ENCODE measurements around the gene TMEM135.

Gene TMEM135

DNA sequence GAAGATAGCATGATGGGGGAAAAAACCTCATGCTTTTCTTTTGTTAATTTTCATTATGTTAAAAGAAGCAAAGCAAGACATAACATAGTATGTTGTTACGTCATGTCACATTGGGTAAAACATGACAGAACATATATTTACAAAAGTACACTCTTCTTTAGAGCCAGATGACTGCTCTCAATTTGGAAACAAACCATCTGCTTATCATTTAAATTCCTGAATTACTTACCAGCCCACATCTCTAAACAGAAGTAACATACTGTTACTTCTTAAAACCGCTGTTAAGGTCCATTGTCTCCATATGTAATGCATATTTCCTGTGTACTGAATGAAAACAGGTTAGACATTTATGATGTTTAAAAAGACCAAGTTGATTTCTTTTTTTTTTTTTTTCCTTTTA lies 100.0 kb downstream of the TMEM135 start:
- H3K4me3 ChIP-seq (ENCODE audit: control insufficient read depth, low read depth, low read length) = no peak overlapping the region
- TF ChIP-seq, protein P1, sequence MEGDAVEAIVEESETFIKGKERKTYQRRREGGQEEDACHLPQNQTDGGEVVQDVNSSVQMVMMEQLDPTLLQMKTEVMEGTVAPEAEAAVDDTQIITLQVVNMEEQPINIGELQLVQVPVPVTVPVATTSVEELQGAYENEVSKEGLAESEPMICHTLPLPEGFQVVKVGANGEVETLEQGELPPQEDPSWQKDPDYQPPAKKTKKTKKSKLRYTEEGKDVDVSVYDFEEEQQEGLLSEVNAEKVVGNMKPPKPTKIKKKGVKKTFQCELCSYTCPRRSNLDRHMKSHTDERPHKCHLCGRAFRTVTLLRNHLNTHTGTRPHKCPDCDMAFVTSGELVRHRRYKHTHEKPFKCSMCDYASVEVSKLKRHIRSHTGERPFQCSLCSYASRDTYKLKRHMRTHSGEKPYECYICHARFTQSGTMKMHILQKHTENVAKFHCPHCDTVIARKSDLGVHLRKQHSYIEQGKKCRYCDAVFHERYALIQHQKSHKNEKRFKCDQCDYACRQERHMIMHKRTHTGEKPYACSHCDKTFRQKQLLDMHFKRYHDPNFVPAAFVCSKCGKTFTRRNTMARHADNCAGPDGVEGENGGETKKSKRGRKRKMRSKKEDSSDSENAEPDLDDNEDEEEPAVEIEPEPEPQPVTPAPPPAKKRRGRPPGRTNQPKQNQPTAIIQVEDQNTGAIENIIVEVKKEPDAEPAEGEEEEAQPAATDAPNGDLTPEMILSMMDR (conservative IDR thresholded peaks at IDR 0.05; ENCODE audit: control insufficient read depth, insufficient read depth, low read depth, low read length) = no peak
- DNase-seq (ENCODE audit: low read depth) = peak; percentile 80

DNA sequence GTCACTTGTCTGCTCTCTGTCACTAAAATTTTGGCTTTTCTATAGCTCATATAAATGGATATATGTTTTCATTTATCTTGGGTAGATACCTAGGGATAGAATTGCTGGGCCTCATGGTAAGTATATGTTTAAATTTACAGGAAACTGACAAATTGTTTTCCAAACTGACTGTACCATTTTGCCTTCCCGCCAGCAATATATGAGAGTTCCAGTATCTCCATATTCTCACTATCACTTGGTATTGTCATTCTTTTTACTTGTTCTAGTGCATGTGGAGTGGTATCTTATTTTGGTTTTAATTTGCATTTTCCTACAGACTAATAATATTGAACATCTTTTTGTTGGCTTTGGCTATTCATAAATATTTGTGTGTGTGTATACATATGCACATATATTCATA lies 101.7 kb downstream of the TMEM135 start:
- no peak for DNase-seq (ENCODE audit: low read depth)
- TF ChIP-seq, protein P1 (conservative IDR thresholded peaks at IDR 0.05; ENCODE audit: control insufficient read depth, insufficient read depth, low read depth, low read length) = no peak
- H3K4me3 ChIP-seq (ENCODE audit: control insufficient read depth, low read depth, low read length) = no peak overlapping the region

DNA sequence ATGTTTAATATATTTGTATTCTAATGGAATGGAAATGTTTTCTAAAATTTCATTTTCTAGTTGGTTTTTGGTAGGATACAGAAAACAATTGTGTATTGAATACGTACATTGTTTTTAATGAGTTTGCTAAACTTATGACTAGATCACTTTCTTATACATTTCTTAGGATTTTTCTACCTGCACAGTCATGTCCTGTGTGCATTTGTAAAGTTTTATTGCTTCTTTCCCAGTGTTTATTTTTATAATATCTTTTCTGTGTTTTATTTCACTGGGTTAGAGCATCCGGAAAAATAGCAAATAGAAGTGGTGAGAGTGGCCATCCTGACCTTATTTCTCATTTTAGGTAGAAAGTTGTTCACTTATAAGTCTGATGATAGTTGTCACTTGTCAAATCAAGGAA lies 103.6 kb downstream of the TMEM135 start:
- H3K4me3 ChIP-seq (ENCODE audit: control insufficient read depth, low read depth, low read length) = no peak overlapping the region
- TF ChIP-seq, protein P1 (conservative IDR thresholded peaks at IDR 0.05; ENCODE audit: control insufficient read depth, insufficient read depth, low read depth, low read length) = no peak

DNA sequence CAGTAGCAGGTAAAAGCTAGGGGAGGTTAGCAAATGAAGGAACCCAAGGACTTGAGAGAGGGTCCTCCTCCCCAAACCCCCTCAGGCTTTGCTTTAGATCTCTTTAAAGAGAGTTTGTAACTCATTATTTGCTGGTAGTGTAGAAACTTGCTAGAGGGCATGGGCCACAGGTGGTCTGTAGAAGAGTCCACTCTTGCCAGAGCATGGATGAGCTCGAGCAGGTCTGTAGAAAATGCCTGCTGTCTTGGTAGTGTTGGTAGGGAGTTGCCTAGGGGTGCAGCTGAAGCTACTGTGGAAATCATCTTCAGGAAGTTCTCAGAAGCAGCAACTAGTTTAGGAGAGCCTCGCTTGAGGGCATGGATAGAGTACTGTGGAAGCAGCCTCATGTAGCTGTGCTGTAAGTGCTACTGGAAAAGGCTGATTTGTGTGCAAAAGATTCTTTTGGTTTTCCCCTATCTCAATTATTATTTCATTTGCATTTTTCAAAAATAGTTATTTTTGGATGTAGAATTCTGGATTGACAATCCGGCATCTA lies 104.3 kb downstream of the TMEM135 start:
- DNase-seq (ENCODE audit: low read depth) = no peak
- TF ChIP-seq, protein P1 (conservative IDR thresholded peaks at IDR 0.05; ENCODE audit: control insufficient read depth, insufficient read depth, low read depth, low read length) = no peak
- H3K4me3 ChIP-seq (ENCODE audit: control insufficient read depth, low read depth, low read length) = no peak overlapping the region

More for the DNA sequence above, 103.6 kb downstream of the TMEM135 start:
- DNase-seq (ENCODE audit: low read depth) = no peak

DNA sequence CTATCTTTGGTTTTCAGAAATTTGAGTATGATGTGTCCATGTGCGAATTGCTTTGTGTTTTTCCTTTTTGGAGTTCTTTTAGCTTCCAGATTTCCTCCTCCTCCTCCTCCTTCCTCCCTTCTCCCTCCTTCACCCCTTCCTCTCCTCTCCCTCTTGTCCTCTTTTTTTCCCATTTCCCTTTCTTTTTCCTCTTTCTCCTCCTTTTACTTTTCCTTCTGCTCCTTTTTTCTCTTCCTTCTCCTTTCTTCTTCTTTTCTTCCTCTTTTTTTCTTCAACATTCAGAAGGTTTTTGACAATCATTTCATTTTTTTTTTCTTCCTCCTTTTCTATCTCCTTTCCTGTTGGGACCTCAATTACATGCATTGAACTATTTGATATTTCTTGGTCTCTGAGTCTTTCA lies 104.9 kb downstream of the TMEM135 start:
- DNase-seq (ENCODE audit: low read depth) = no peak
- TF ChIP-seq, protein P1 (conservative IDR thresholded peaks at IDR 0.05; ENCODE audit: control insufficient read depth, insufficient read depth, low read depth, low read length) = no peak
- H3K4me3 ChIP-seq (ENCODE audit: control insufficient read depth, low read depth, low read length) = no peak overlapping the region

DNA sequence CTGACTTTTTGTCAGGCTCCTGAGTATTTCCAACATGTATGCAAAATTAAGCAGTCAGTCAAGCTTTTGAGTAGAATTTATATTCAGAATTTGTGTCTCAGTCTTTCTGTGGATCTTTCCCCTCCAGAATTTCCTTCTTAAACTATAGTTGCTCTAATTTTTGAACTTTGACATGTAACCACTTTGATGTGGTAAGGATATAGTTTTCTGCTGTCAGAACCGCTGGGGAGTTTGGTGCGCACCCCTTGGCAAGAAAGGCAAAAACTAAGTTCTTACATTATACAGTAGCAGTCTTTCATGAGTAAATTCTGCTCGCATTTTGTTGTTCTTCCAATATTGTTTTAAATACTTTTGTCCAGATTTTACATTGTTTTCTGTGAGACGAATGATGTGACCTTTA lies 105.9 kb downstream of the TMEM135 start:
- TF ChIP-seq, protein P1 (conservative IDR thresholded peaks at IDR 0.05; ENCODE audit: control insufficient read depth, insufficient read depth, low read depth, low read length) = no peak
- H3K4me3 ChIP-seq (ENCODE audit: control insufficient read depth, low read depth, low read length) = no peak overlapping the region
- no peak for DNase-seq (ENCODE audit: low read depth)

DNA sequence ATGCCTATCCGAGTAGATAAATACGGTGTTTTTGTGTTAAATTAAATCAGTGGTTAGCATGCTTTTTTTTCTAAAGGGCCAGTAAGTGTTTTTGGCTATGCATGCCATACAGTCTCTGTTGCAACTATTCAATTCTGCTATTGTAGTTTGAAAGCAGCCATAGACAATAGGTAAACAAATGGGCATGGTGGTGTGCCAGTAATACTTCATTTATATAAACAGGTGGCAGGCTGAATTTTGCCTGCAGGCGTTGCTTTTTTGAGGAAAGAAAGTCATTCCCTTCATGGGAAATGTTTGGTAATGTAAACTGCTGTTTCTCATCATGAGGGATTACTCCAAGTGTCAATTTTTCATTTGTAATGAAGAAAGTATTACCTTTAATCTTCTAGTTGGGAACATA lies 106.5 kb downstream of the TMEM135 start:
- no peak overlapping the region for H3K4me3 ChIP-seq (ENCODE audit: control insufficient read depth, low read depth, low read length)
- DNase-seq (ENCODE audit: low read depth) = no peak
- TF ChIP-seq, protein P1 (conservative IDR thresholded peaks at IDR 0.05; ENCODE audit: control insufficient read depth, insufficient read depth, low read depth, low read length) = no peak

All from fibroblast of mammary gland (primary cell).